Esophagus muscularis mucosa (tissue), 3 donors: ENCODE results near the gene MRPS31.
A peak's percentile ranks its signal among the peaks of the same experiment; 100 is the strongest.

Experiments
- POLR2A ChIP-seq: fragments of 450-650 bp; IDR thresholded peaks from one replicate; pipeline ENCODE4 v1.6.1; 2017; ENCODE audit warnings: antibody characterized with exemption, moderate library complexity, mild to moderate bottlenecking, low read depth
- POLR2AphosphoS5 ChIP-seq, 2 donors: sonication (generic); formaldehyde crosslinking; IDR thresholded peaks; one replicate each; pipeline ENCODE4 v1.6.1; 2017; ENCODE audit warnings: antibody characterized with exemption in 2 of 2
- TF ChIP-seq, protein P1 (sequence below), 3 experiments: fragments of 200-600 bp in 2 of 3; fragments of 450-650 bp in 1 of 3; sonication (generic) in 2 of 3; IDR thresholded peaks; one replicate each; pipeline ENCODE4 v1.5.1; 2017 to 2019; ENCODE audit warnings: antibody characterized with exemption in 3 of 3, mild to moderate bottlenecking in 2 of 3, moderate library complexity in 1 of 3

DNA sequence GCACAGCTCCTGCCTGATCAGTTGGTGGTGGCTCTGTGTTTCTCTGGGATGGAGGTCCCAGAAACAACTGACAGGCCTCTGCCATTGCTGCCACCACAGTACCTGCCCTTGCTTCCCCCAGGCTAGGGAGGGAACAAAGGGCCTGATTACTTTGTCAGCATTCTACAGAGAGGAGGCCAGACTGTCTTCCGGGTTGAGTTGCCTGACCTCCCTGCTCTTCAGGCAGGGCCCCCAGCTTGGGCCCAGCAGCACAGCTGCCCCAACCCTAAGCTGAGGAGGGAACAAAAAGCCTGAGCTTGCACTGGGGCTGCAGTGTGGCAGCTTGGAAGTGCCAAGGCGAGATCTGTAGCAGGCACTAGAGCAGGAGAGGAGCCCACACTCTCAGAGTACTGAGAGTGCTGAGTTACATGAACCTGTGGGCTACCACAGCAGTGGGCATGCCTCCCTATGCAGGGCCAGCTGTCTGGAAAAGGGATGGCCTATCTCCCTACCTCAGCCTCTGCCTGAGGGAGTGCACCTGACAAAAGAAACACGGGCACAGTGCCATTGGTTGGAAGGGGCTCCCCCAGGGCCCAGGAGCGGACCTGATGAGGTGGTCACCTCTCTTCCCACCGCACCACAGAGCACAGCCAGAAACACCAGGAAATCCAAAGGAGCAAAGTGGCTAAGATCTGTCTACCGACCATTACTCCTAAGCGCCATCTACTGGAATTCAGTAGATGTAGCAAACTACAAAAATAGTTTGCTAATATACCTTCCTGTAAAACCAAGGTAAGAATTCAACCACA is 42.9 kb upstream of the MRPS31 start:
- TF ChIP-seq POLR2AphosphoS5 (IDR thresholded peaks at IDR 0.05), result no peak
- TF ChIP-seq, protein P1, sequence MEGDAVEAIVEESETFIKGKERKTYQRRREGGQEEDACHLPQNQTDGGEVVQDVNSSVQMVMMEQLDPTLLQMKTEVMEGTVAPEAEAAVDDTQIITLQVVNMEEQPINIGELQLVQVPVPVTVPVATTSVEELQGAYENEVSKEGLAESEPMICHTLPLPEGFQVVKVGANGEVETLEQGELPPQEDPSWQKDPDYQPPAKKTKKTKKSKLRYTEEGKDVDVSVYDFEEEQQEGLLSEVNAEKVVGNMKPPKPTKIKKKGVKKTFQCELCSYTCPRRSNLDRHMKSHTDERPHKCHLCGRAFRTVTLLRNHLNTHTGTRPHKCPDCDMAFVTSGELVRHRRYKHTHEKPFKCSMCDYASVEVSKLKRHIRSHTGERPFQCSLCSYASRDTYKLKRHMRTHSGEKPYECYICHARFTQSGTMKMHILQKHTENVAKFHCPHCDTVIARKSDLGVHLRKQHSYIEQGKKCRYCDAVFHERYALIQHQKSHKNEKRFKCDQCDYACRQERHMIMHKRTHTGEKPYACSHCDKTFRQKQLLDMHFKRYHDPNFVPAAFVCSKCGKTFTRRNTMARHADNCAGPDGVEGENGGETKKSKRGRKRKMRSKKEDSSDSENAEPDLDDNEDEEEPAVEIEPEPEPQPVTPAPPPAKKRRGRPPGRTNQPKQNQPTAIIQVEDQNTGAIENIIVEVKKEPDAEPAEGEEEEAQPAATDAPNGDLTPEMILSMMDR (IDR thresholded peaks at IDR 0.05), result peak in 1 of 3 experiments; percentile 41
- no peak for TF ChIP-seq POLR2A
